Measurements from ENCODE around the gene FKBP2. TPM values are rescaled to one million over a fixed set of nuclear protein-coding genes. Genes with fewer than 3 reads are reported as not detected.

The FKBP2 gene
- total and polyA plus RNA-seq, 8 donors = 15.2 to 257 (median 57.6) TPM

DNA sequence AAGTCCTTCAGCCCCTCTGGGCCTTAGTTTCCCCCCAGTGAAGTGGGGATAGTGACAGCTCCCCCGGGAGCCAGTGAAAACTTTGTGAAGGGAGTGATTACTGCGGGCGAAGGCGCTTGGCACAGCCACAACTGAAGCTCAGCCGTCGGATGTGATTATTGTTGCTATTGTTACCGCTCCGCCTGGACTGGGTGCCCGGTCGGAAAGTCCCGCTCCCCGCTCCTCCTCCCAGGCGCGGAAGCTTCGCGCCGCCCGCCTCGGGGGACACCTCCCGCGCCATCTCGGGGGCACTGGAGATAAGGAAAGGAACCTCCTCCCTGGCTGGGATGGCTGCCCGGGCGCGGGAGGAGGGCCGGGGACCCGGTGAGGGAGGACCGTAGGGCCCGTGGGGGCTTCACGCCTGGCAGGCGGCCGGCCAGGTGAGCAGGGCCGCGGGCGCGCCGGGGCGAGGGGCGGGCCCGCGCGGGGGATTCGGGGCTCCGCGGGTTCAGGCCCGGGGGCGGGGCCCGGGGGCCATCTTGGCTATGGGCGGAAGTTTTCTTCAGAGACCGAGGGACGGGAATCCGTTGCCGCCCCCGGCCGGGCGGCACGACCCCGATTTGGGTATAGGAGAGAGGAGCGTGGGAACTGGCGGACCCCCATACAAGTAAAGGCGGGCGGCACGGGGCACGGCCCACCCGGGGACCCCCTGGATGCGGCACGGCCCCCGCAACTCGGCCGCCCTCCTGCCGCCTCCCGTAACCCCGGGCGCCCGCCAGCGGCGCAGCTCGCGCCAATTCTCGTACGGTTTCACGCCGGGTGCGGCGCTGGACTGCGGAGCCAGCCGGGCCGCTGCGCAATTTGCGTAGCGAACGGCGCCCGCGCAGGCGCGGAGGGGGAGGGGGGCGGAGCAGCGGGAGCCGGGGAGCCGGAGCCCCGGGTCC is 44.3 kb downstream of the FKBP2 start, which contains the start of gene GPR137:
Gene GPR137 (plus strand): TSS at position 887 of the 923 bp plus-strand sequence. CDS start 677 bp downstream, outside the sequence.
- Histone ChIP-seq H3K27ac (peak within 1 kb of the TSS; percentile 94 to 99 (median 98)), H3K9me3 (no peaks in the 10 kb centered on the region), H3K4me1 (peaks cover 17 to 57% (median 43%) of the 10 kb centered on the region in 4 donors), H3K36me3 (peaks cover 3 to 28% (median 17%) of the 10 kb centered on the region in 4 donors), H3K27me3 (peaks cover 0 to 13% (median 2%) of the 10 kb centered on the region in 3 donors), H3K4me3 (peak within 1 kb of the TSS; percentile 84 to 88 (median 86))
- DNase-seq = peak; percentile 92 to 95
- WGBS, 5 donors = 0 to 1% (median 0%) methylated on average over 14 to 102 of the region's 102 CpGs
- TF ChIP-seq CTCF (IDR thresholded peaks at IDR 0.05) (no peak), POLR2AphosphoS5 (IDR thresholded peaks at IDR 0.05) (peak; percentile 17 to 50 (median 25))
- intact Hi-C loops (cut with DNase I; ENCODE audit: low total_unique reads) = no loop called here

- intact Hi-C loops (cut with DNase I; ENCODE audit: low total_unique reads) = no loop called here
- WGBS, 5 donors = 23 to 58% (median 28%) methylated on average over 18 to 40 of the region's 40 CpGs
- no peak for DNase-seq
Observed at GRCh38 chr11:64285885-64286800, 45.2 kb downstream of the FKBP2 start.

DNA sequence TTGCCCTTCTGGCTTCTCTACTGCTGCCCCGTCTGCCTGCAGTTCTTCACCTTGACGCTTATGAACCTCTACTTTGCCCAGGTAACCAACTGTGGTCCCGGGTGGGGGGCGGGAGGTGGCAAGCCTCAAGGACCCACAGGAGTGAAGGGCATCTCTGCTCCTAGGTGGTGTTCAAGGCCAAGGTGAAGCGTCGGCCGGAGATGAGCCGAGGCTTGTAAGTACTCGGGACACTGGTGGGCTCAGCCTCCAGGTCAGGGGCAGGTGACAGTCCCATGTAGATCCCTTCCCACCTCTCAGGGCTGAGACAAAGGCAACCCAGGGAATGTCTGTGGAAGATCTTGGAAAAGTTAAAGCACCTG is 45.9 kb downstream of the FKBP2 start:
- WGBS, 5 donors = 89 to 93% (median 91%) methylated on average over 9 of the region's 9 CpGs
- TF ChIP-seq POLR2A (IDR thresholded peaks at IDR 0.05) (no peak), CTCF (IDR thresholded peaks at IDR 0.05) (no peak), POLR2AphosphoS5 (IDR thresholded peaks at IDR 0.05) (no peak), EP300 (IDR thresholded peaks at IDR 0.05) (no peak)
- Histone ChIP-seq H3K9me3 (no peaks in the 10 kb centered on the region), H3K27ac (no peak overlapping the region), H3K36me3 (peaks cover 2 to 15% (median 7%) of the 10 kb centered on the region in 4 donors), H3K4me3 (no peak overlapping the region), H3K4me1 (peaks cover 26 to 54% (median 49%) of the 10 kb centered on the region in 4 donors), H3K27me3 (peaks cover 10 to 29% (median 16%) of the 10 kb centered on the region in 3 donors)
- no peak for DNase-seq
- intact Hi-C loops (cut with DNase I; ENCODE audit: low total_unique reads) = no loop called here

More at GRCh38 chr11:64285885-64286800, 45.2 kb downstream of the FKBP2 start:
- peak overlapping the region; percentile 84 to 88 (median 86) for H3K4me3 ChIP-seq
- H3K9me3 ChIP-seq = no peaks in the 10 kb centered on the region
- H3K27me3 ChIP-seq = peaks cover 4 to 23% (median 10%) of the 10 kb centered on the region in 3 donors
- peaks cover 19 to 54% (median 45%) of the 10 kb centered on the region in 4 donors for H3K4me1 ChIP-seq
- TF ChIP-seq EP300 (IDR thresholded peaks at IDR 0.05) = no peak
- TF ChIP-seq POLR2A (IDR thresholded peaks at IDR 0.05) = no peak
- no peak for TF ChIP-seq POLR2AphosphoS5 (IDR thresholded peaks at IDR 0.05)
- TF ChIP-seq CTCF (IDR thresholded peaks at IDR 0.05) = no peak
- H3K36me3 ChIP-seq = peaks cover 3 to 21% (median 13%) of the 10 kb centered on the region in 4 donors
- H3K27ac ChIP-seq = peak overlapping the region; percentile 94 to 99 (median 98)
